Ecto neural progenitor cell (in vitro differentiated cells): Measurements from ENCODE around the gene CARF.

Experiments
- DNase-seq: peaks from one replicate; pipeline ENCODE4 v3.0.0-alpha.2; 2018; ENCODE audit warnings: low spot score

Gene CARF

GRCh38 chr2:203022751-203023150, 110.7 kb downstream of the CARF start:
- no peak for DNase-seq

GRCh38 chr2:203025592-203025991, 113.5 kb downstream of the CARF start:
- DNase-seq, result no peak

- DNase-seq, result no peak
These were observed 118.5 kb downstream of the CARF start for GRCh38 chr2:203030545-203030944.

GRCh38 chr2:203030991-203031390, 118.9 kb downstream of the CARF start:
- DNase-seq, result no peak

- DNase-seq, result no peak
These were observed 121.3 kb downstream of the CARF start for GRCh38 chr2:203033395-203033794.

- DNase-seq, result no peak
These were observed 123.9 kb downstream of the CARF start for GRCh38 chr2:203035879-203036470.
